Mucosa of rectum (tissue), 2 donors: ENCODE data around the gene INTS11.
A peak's percentile ranks its signal among the peaks of the same experiment; 100 is the strongest.

Experiments
- H3K27ac ChIP-seq, 2 donors: one replicate each; pipeline ENCODE4 v1.7.0; 2013; ENCODE audit warnings: inconsistent platforms in 2 of 2, low read depth in 2 of 2, low read length in 2 of 2
- H3K27me3 ChIP-seq, 2 donors: one replicate each; pipeline ENCODE4 v1.7.0; 2013; ENCODE audit warnings: low read length in 2 of 2; ENCODE audit not compliant: control insufficient read depth in 2 of 2, insufficient read depth in 2 of 2
- H3K36me3 ChIP-seq, 2 donors: one replicate each; pipeline ENCODE4 v1.7.0; 2013; ENCODE audit warnings: low read length in 2 of 2; ENCODE audit not compliant: control insufficient read depth in 2 of 2, insufficient read depth in 2 of 2
- H3K4me1 ChIP-seq, 2 donors: one replicate each; pipeline ENCODE4 v1.7.0; 2013; ENCODE audit warnings: low read length in 2 of 2, mild to moderate bottlenecking in 1 of 2; ENCODE audit not compliant: control insufficient read depth in 2 of 2, insufficient read depth in 2 of 2
- H3K4me3 ChIP-seq, 2 donors: one replicate each; pipeline ENCODE4 v1.7.0; 2013; ENCODE audit warnings: low read length in 2 of 2
- H3K9ac ChIP-seq, 2 donors: one replicate each; pipeline ENCODE4 v1.7.0; 2013; ENCODE audit warnings: low read length in 2 of 2, low read depth in 1 of 2, mild to moderate bottlenecking in 1 of 2
- H3K9me3 ChIP-seq, 2 donors: one replicate each; pipeline ENCODE4 v1.7.0; 2013; ENCODE audit warnings: low read length in 2 of 2; ENCODE audit not compliant: control insufficient read depth in 2 of 2
- donor health status: healthy.
- donor health status: Normal muscosa, but diverticular disease.

Gene INTS11

GRCh38 chr1:1284221-1285101 lies 40.0 kb downstream of the INTS11 start:
- Histone ChIP-seq H3K9ac (no peak overlapping the region), H3K27ac (no peak overlapping the region), H3K27me3 (peaks cover 4 to 24% of the 10 kb centered on the region in 2 donors), H3K36me3 (no peaks in the 10 kb centered on the region), H3K4me3 (no peak overlapping the region), H3K9me3 (no peaks in the 10 kb centered on the region), H3K4me1 (peaks cover 16 to 21% of the 10 kb centered on the region in 2 donors)

- Histone ChIP-seq H3K4me1 (peaks cover 16 to 21% of the 10 kb centered on the region in 2 donors), H3K36me3 (no peaks in the 10 kb centered on the region), H3K27me3 (peaks cover 4 to 24% of the 10 kb centered on the region in 2 donors), H3K27ac (no peak overlapping the region), H3K9ac (no peak overlapping the region), H3K4me3 (no peak overlapping the region), H3K9me3 (no peaks in the 10 kb centered on the region)
Observed at GRCh38 chr1:1283821-1284220, 40.6 kb downstream of the INTS11 start.

GRCh38 chr1:1282998-1283397 lies 41.5 kb downstream of the INTS11 start:
- Histone ChIP-seq H3K4me3 (no peak overlapping the region), H3K27ac (no peak overlapping the region), H3K36me3 (no peaks in the 10 kb centered on the region), H3K27me3 (peaks cover 4 to 24% of the 10 kb centered on the region in 2 donors), H3K9me3 (no peaks in the 10 kb centered on the region), H3K9ac (no peak overlapping the region), H3K4me1 (peaks cover 16 to 21% of the 10 kb centered on the region in 2 donors)

GRCh38 chr1:1281533-1282321 lies 42.7 kb downstream of the INTS11 start:
- Histone ChIP-seq H3K27me3 (peaks cover under 1 to 13% of the 10 kb centered on the region in 2 donors), H3K27ac (peak overlapping the region; percentile 48 to 77), H3K9ac (peak overlapping the region in 1 of 2 donors; percentile 57), H3K36me3 (no peaks in the 10 kb centered on the region), H3K4me1 (peaks cover 16 to 21% of the 10 kb centered on the region in 2 donors), H3K4me3 (no peak overlapping the region), H3K9me3 (no peaks in the 10 kb centered on the region)

- H3K4me3 ChIP-seq: no peak overlapping the region
- H3K9ac ChIP-seq: no peak overlapping the region
- H3K27ac ChIP-seq: peak overlapping the region; percentile 48 to 77
- H3K9me3 ChIP-seq: no peaks in the 10 kb centered on the region
- H3K36me3 ChIP-seq: no peaks in the 10 kb centered on the region
- H3K27me3 ChIP-seq: peaks cover 0 to 5% of the 10 kb centered on the region in 2 donors
- peaks cover 16 to 21% of the 10 kb centered on the region in 2 donors for H3K4me1 ChIP-seq
Observed at GRCh38 chr1:1280782-1281481, 43.5 kb downstream of the INTS11 start.

- Histone ChIP-seq H3K4me3 (no peak overlapping the region), H3K9ac (no peak overlapping the region), H3K27me3 (no peaks in the 10 kb centered on the region), H3K36me3 (no peaks in the 10 kb centered on the region), H3K4me1 (peaks cover 16 to 20% of the 10 kb centered on the region in 2 donors), H3K27ac (no peak overlapping the region), H3K9me3 (no peaks in the 10 kb centered on the region)
Observed at GRCh38 chr1:1279028-1279427, 45.4 kb downstream of the INTS11 start.

GRCh38 chr1:1278620-1279019 lies 45.8 kb downstream of the INTS11 start:
- no peaks in the 10 kb centered on the region for H3K27me3 ChIP-seq
- H3K36me3 ChIP-seq: no peaks in the 10 kb centered on the region
- H3K9me3 ChIP-seq: no peaks in the 10 kb centered on the region
- no peak overlapping the region for H3K27ac ChIP-seq
- H3K4me1 ChIP-seq: peaks cover 15 to 20% of the 10 kb centered on the region in 2 donors
- no peak overlapping the region for H3K9ac ChIP-seq
- no peak overlapping the region for H3K4me3 ChIP-seq

GRCh38 chr1:1275836-1276235 lies 48.6 kb downstream of the INTS11 start:
- H3K27ac ChIP-seq: no peak overlapping the region
- H3K4me3 ChIP-seq: no peak overlapping the region
- no peaks in the 10 kb centered on the region for H3K27me3 ChIP-seq
- peaks cover 0 to 2% of the 10 kb centered on the region in 2 donors for H3K36me3 ChIP-seq
- no peaks in the 10 kb centered on the region for H3K9me3 ChIP-seq
- no peak overlapping the region for H3K9ac ChIP-seq
- H3K4me1 ChIP-seq: peaks cover 19 to 26% of the 10 kb centered on the region in 2 donors

- Histone ChIP-seq H3K4me3 (peak overlapping the region in 1 of 2 donors; percentile 76), H3K36me3 (peaks cover 0 to 4% of the 10 kb centered on the region in 2 donors), H3K27me3 (no peaks in the 10 kb centered on the region), H3K27ac (no peak overlapping the region), H3K4me1 (peaks cover 21 to 29% of the 10 kb centered on the region in 2 donors), H3K9me3 (no peaks in the 10 kb centered on the region), H3K9ac (no peak overlapping the region)
Observed at GRCh38 chr1:1274931-1275431, 49.5 kb downstream of the INTS11 start.
